WTC11 (cell line): ENCODE results near the gene PEAK3. TPM values are rescaled to one million over a fixed set of nuclear protein-coding genes. Genes with fewer than 3 reads are reported as not detected.
A peak's percentile ranks its signal among the peaks of the same experiment; 100 is the strongest.

Experiments
- ATAC-seq: fragments of 200-7000 bp; cut with Tn5 transposase; 2 replicates; pipeline ENCODE4 v1.10.0; 2021; ENCODE audit warnings: mild to moderate bottlenecking, moderate library complexity
- CTCF ChIA-PET: fragments of 300-600 bp; sonication (Branson Sonifier 250); formaldehyde crosslinking; loops from one replicate; lab custom pipeline; 2021; ENCODE audit warnings: antibody characterized with exemption; lab: Charles Lee
- POLR2A ChIA-PET: fragments of 350-600 bp; sonication (Branson Sonifier 250); formaldehyde crosslinking; loops from one replicate; lab custom pipeline; 2021; ENCODE audit warnings: antibody characterized with exemption; lab: Charles Lee
- DNase-seq: peaks from one replicate; pipeline ENCODE4 v3.0.0; 2021; ENCODE audit warnings: low spot score
- H3K27ac Mint-ChIP-seq: 2 replicates; pipeline ENCODE4 v1.8.0; 2021; ENCODE audit warnings: mixed read lengths
- H3K27me3 Mint-ChIP-seq: 2 replicates; pipeline ENCODE4 v1.8.0; 2021; ENCODE audit warnings: low read depth, mild to moderate bottlenecking, moderate library complexity, mixed read lengths
- H3K36me3 Mint-ChIP-seq: 2 replicates; pipeline ENCODE4 v1.8.0; 2021; ENCODE audit warnings: mixed read lengths
- H3K4me1 Mint-ChIP-seq: 2 replicates; pipeline ENCODE4 v1.8.0; 2022; ENCODE audit warnings: mixed read lengths
- H3K4me3 Mint-ChIP-seq: 2 replicates; pipeline ENCODE4 v1.8.0; 2021; ENCODE audit warnings: mild to moderate bottlenecking, moderate library complexity, mixed read lengths
- H3K9me3 Mint-ChIP-seq: 2 replicates; pipeline ENCODE4 v1.8.0; 2021; ENCODE audit warnings: mixed read lengths
- ETV6 ChIP-seq: sonication (generic); formaldehyde crosslinking; IDR thresholded peaks from 2 replicates; pipeline ENCODE4 v1.8.1; 2022; ENCODE audit warnings: mild to moderate bottlenecking, missing genetic modification reagents
- FOXK1 ChIP-seq: sonication (generic); formaldehyde crosslinking; IDR thresholded peaks from 2 replicates; pipeline ENCODE4 v1.8.0; 2022; ENCODE audit warnings: mild to moderate bottlenecking, moderate library complexity, missing genetic modification reagents
- JAZF1 ChIP-seq: fragments of 250-450 bp; sonication (Bioruptor Pico); IDR thresholded peaks from 2 replicates; pipeline ENCODE4 v1.9.0; 2021; ENCODE audit warnings: moderate library complexity, mild to moderate bottlenecking, inconsistent platforms
- TCF7 ChIP-seq: sonication (generic); formaldehyde crosslinking; IDR thresholded peaks from 2 replicates; pipeline ENCODE4 v1.8.0; 2022; ENCODE audit warnings: mild to moderate bottlenecking, low read depth, missing genetic modification reagents, moderate library complexity
- ZNF232 ChIP-seq: sonication (generic); formaldehyde crosslinking; IDR thresholded peaks from 2 replicates; pipeline ENCODE4 v1.8.0; 2022; ENCODE audit warnings: mild to moderate bottlenecking, missing genetic modification reagents
- ZNF317 ChIP-seq: sonication (generic); formaldehyde crosslinking; IDR thresholded peaks from 2 replicates; pipeline ENCODE4 v1.8.1; 2023; ENCODE audit warnings: low read depth, mild to moderate bottlenecking, moderate library complexity, missing genetic modification reagents, borderline replicate concordance
- ZNF396 ChIP-seq: fragments of 250-450 bp; sonication (Bioruptor Pico); IDR thresholded peaks from 2 replicates; pipeline ENCODE4 v1.8.0; 2021; ENCODE audit warnings: mild to moderate bottlenecking, moderate library complexity, borderline replicate concordance
- total RNA-seq: library from RNA; stranded (reverse); gene quantifications from 3 replicates; pipeline ENCODE4 v1.2.3, GENCODE V29; 2021
- TF ChIP-seq, protein P1 (sequence below): sonication (generic); formaldehyde crosslinking; IDR thresholded peaks from 2 replicates; pipeline ENCODE4 v1.8.1; 2023; ENCODE audit warnings: mild to moderate bottlenecking, missing genetic modification reagents, moderate library complexity
- TF ChIP-seq, protein P2 (sequence below): sonication (generic); formaldehyde crosslinking; IDR thresholded peaks from 2 replicates; pipeline ENCODE4 v1.8.1; 2023; ENCODE audit warnings: mild to moderate bottlenecking, missing genetic modification reagents
- TF ChIP-seq, protein P3 (sequence below): fragments of 200-600 bp; IDR thresholded peaks from 2 replicates; pipeline ENCODE4 v1.8.0; 2022; ENCODE audit warnings: antibody characterized with exemption
- TF ChIP-seq, protein P4 (sequence below): fragments of 250-450 bp; sonication (Bioruptor Pico); IDR thresholded peaks from 2 replicates; pipeline ENCODE4 v1.8.0; 2021; ENCODE audit warnings: mild to moderate bottlenecking
- TF ChIP-seq, protein P5 (sequence below): sonication (generic); formaldehyde crosslinking; IDR thresholded peaks from 2 replicates; pipeline ENCODE4 v1.8.0; 2022; ENCODE audit warnings: missing genetic modification reagents
- TF ChIP-seq, protein P6 (sequence below): sonication (generic); formaldehyde crosslinking; IDR thresholded peaks from 2 replicates; pipeline ENCODE4 v1.8.1; 2023; ENCODE audit warnings: mild to moderate bottlenecking, moderate library complexity, missing genetic modification reagents
- TF ChIP-seq, protein P7 (sequence below): fragments of 250-450 bp; sonication (Bioruptor Pico); conservative IDR thresholded peaks from 2 replicates; pipeline ENCODE4 v1.9.0; 2021; ENCODE audit warnings: mild to moderate bottlenecking
- TF ChIP-seq, protein P8 (sequence below): sonication (generic); formaldehyde crosslinking; IDR thresholded peaks from 2 replicates; pipeline ENCODE4 v1.8.0; 2022; ENCODE audit warnings: mild to moderate bottlenecking, missing genetic modification reagents

The PEAK3 gene
- total RNA-seq, 1 experiment from 2014 or later, result not detected

DNA sequence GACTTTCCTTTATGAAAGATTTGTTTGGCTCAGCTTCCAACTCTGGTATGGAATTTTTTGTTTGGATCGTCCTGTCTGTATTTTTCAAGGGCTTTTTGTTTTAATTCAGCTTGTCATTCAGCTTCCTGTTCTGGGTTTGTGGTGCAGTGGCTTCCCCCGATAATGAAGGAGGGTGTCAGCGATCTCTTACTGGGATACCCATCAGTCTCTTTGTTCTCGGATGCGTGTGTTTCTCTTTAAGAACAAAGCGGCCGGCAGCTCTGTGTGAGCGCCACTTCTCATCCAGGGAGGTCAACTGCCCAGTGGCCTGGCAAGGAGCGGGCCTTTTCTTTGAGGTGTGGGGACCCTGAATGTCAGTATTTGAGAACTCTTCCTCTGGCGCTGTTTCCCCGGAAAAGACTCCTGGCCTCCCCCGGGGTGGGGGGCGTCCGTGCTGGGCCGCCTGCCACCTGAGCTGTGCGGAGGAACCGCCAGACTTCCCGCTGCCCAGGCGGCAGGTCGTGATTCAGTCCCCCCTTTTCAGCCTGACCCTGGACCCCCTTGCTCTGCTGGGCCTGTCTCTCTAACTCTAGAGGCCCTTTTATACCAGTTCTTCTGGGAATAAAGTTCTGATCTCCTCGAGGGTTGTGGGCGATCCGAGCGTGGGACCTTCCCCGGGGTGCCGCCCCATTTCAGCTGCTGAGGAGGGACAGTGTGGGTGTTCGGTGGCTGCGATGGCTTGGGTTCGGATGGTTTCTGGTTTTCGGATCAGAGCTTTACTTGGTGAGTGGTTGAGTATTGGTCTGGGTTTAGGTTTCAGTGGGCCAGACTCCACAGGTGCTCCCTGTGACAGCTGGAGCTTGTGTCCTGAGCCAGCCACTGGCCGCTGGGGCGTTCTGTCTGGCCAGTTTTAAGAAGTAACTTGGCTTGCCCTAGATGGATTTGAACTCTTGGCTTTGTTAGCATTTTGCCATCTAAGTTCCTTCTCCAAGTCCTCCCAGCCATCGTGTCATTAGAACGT, 41.9 kb downstream of the PEAK3 start:
- no peak for DNase-seq
- H3K4me1 Mint-ChIP-seq, result peaks cover 40% of the 10 kb centered on the region
- TF ChIP-seq, protein P1, sequence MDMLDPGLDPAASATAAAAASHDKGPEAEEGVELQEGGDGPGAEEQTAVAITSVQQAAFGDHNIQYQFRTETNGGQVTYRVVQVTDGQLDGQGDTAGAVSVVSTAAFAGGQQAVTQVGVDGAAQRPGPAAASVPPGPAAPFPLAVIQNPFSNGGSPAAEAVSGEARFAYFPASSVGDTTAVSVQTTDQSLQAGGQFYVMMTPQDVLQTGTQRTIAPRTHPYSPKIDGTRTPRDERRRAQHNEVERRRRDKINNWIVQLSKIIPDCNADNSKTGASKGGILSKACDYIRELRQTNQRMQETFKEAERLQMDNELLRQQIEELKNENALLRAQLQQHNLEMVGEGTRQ (CRISPR knock-in tag), result no peak
- no peak for TF ChIP-seq ZNF232 (CRISPR knock-in tag)
- TF ChIP-seq, protein P2, sequence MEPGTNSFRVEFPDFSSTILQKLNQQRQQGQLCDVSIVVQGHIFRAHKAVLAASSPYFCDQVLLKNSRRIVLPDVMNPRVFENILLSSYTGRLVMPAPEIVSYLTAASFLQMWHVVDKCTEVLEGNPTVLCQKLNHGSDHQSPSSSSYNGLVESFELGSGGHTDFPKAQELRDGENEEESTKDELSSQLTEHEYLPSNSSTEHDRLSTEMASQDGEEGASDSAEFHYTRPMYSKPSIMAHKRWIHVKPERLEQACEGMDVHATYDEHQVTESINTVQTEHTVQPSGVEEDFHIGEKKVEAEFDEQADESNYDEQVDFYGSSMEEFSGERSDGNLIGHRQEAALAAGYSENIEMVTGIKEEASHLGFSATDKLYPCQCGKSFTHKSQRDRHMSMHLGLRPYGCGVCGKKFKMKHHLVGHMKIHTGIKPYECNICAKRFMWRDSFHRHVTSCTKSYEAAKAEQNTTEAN (CRISPR knock-in tag), result no peak
- TF ChIP-seq, protein P3, sequence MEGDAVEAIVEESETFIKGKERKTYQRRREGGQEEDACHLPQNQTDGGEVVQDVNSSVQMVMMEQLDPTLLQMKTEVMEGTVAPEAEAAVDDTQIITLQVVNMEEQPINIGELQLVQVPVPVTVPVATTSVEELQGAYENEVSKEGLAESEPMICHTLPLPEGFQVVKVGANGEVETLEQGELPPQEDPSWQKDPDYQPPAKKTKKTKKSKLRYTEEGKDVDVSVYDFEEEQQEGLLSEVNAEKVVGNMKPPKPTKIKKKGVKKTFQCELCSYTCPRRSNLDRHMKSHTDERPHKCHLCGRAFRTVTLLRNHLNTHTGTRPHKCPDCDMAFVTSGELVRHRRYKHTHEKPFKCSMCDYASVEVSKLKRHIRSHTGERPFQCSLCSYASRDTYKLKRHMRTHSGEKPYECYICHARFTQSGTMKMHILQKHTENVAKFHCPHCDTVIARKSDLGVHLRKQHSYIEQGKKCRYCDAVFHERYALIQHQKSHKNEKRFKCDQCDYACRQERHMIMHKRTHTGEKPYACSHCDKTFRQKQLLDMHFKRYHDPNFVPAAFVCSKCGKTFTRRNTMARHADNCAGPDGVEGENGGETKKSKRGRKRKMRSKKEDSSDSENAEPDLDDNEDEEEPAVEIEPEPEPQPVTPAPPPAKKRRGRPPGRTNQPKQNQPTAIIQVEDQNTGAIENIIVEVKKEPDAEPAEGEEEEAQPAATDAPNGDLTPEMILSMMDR, result no peak
- no peak for TF ChIP-seq FOXK1 (CRISPR knock-in tag)
- no peak for TF ChIP-seq ETV6 (CRISPR knock-in tag)
- TF ChIP-seq, all 79 proteins: peak for 0
- H3K36me3 Mint-ChIP-seq, result peaks cover 24% of the 10 kb centered on the region
- POLR2A ChIA-PET, result interaction anchor here (0.7 to 1.5 kb wide), 4 partner anchors 13 to 76 kb away, joined by 3 to 4 read pairs (median 4); no protein-coding TSS in a partner anchor
- no peaks in the 10 kb centered on the region for H3K9me3 Mint-ChIP-seq
- ATAC-seq, result no peak
- CTCF ChIA-PET, result interaction anchor here (0.6 to 4.7 kb wide), 11 partner anchors 11 to 996 kb away, joined by 3 to 65 read pairs (median 7); partner anchors contain the start of gene AMH
- peak overlapping the region; percentile 91 for H3K27ac Mint-ChIP-seq
- peaks cover 5% of the 10 kb centered on the region; the same call in 1 of the 2 replicates for H3K27me3 Mint-ChIP-seq
- H3K4me3 Mint-ChIP-seq, result peak overlapping the region; percentile 93

DNA sequence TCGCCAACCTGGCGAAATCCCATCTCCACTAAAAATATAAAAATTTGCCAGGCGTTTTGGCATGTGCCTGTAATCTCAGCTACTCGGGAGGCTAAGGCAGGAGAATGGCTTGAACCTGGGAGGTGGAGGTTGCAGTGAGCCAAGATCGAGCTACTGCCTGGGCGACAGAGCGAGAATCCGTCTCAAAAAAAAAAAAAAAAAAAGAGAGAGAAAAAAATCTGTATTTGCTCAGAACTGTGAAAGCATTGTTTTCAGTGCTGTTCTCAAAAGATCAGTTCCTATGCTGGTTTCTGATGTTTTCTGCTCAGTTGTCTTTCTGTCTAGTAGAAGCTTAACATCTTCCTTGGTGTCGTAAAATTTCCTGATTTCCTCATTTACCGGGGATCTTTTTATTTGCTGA, 42.8 kb downstream of the PEAK3 start:
- Mint-ChIP-seq H3K36me3 (peaks cover 17% of the 10 kb centered on the region), H3K27ac (peak overlapping the region; percentile 89), H3K9me3 (no peaks in the 10 kb centered on the region), H3K4me1 (peaks cover 42% of the 10 kb centered on the region), H3K27me3 (peaks cover 5% of the 10 kb centered on the region; the same call in 1 of the 2 replicates), H3K4me3 (peak overlapping the region; percentile 93)
- CTCF ChIA-PET, result interaction anchor here (0.6 to 4.7 kb wide), 10 partner anchors 12 to 102 kb away, joined by 4 to 65 read pairs (median 8); partner anchors contain the start of gene AMH
- POLR2A ChIA-PET, result interaction anchor here (0.6 to 1.5 kb wide), 7 partner anchors 14 to 730 kb away, joined by 3 to 4 read pairs (median 3); no protein-coding TSS in a partner anchor
- no peak for DNase-seq
- no peak for ATAC-seq
- TF ChIP-seq, protein P4, sequence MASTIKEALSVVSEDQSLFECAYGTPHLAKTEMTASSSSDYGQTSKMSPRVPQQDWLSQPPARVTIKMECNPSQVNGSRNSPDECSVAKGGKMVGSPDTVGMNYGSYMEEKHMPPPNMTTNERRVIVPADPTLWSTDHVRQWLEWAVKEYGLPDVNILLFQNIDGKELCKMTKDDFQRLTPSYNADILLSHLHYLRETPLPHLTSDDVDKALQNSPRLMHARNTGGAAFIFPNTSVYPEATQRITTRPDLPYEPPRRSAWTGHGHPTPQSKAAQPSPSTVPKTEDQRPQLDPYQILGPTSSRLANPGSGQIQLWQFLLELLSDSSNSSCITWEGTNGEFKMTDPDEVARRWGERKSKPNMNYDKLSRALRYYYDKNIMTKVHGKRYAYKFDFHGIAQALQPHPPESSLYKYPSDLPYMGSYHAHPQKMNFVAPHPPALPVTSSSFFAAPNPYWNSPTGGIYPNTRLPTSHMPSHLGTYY, result no peak
- no peak for TF ChIP-seq ZNF396 (CRISPR knock-in tag)
- TF ChIP-seq, protein P5, sequence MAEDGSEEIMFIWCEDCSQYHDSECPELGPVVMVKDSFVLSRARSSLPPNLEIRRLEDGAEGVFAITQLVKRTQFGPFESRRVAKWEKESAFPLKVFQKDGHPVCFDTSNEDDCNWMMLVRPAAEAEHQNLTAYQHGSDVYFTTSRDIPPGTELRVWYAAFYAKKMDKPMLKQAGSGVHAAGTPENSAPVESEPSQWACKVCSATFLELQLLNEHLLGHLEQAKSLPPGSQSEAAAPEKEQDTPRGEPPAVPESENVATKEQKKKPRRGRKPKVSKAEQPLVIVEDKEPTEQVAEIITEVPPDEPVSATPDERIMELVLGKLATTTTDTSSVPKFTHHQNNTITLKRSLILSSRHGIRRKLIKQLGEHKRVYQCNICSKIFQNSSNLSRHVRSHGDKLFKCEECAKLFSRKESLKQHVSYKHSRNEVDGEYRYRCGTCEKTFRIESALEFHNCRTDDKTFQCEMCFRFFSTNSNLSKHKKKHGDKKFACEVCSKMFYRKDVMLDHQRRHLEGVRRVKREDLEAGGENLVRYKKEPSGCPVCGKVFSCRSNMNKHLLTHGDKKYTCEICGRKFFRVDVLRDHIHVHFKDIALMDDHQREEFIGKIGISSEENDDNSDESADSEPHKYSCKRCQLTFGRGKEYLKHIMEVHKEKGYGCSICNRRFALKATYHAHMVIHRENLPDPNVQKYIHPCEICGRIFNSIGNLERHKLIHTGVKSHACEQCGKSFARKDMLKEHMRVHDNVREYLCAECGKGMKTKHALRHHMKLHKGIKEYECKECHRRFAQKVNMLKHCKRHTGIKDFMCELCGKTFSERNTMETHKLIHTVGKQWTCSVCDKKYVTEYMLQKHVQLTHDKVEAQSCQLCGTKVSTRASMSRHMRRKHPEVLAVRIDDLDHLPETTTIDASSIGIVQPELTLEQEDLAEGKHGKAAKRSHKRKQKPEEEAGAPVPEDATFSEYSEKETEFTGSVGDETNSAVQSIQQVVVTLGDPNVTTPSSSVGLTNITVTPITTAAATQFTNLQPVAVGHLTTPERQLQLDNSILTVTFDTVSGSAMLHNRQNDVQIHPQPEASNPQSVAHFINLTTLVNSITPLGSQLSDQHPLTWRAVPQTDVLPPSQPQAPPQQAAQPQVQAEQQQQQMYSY, result no peak
- TF ChIP-seq ZNF317 (CRISPR knock-in tag), result no peak
- TF ChIP-seq JAZF1 (CRISPR knock-in tag), result no peak
- no peak for TF ChIP-seq TCF7 (CRISPR knock-in tag)
- TF ChIP-seq, protein P6, sequence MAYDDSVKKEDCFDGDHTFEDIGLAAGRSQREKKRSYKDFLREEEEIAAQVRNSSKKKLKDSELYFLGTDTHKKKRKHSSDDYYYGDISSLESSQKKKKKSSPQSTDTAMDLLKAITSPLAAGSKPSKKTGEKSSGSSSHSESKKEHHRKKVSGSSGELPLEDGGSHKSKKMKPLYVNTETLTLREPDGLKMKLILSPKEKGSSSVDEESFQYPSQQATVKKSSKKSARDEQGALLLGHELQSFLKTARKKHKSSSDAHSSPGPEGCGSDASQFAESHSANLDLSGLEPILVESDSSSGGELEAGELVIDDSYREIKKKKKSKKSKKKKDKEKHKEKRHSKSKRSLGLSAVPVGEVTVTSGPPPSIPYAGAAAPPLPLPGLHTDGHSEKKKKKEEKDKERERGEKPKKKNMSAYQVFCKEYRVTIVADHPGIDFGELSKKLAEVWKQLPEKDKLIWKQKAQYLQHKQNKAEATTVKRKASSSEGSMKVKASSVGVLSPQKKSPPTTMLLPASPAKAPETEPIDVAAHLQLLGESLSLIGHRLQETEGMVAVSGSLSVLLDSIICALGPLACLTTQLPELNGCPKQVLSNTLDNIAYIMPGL (CRISPR knock-in tag), result no peak
- TF ChIP-seq, protein P7, sequence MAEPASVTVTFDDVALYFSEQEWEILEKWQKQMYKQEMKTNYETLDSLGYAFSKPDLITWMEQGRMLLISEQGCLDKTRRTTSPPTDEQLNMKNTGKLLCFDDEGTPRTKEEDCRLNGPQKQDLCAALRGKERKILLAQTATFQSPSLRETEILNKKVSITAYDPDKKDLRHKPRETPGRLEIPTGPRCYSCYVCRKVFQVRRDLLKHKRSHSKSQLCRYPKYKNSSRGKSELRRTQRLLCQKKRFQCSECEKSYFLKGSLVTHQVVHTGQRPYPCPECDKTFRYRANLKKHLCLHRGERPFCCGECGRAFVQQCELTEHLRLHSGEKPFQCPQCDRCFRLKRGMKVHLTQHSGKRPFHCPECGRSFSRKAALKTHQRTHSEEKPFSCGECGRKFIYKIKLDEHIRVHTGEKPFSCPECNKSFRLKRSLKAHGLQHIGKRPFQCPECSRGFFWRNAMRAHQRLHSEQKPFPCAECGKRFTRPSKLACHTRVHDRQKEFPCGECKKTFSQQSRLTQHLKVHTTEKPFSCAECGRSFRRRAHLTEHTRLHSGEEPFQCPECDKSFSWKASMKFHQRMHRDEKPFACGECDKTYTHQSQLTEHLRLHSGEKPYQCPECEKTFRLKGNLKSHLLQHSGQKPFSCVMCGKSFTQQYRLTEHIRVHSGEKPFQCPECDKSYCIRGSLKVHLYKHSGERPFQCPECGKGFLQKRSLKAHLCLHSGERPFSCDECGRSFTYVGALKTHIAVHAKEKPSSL (CRISPR knock-in tag), result no peak
- TF ChIP-seq, protein P8, sequence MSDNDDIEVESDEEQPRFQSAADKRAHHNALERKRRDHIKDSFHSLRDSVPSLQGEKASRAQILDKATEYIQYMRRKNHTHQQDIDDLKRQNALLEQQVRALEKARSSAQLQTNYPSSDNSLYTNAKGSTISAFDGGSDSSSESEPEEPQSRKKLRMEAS (CRISPR knock-in tag), result no peak
